HG03432 (cell line): ENCODE measurements around the gene WDTC1.

ENCODE experiments used
- ATAC-seq: cut with Tn5 transposase; IDR thresholded peaks from one replicate; pipeline ENCODE4 v1.9.1; 2021; ENCODE audit warnings: mild to moderate bottlenecking, moderate library complexity; ENCODE audit not compliant: unreplicated experiment

The WDTC1 gene

GRCh38 chr1:27300341-27301051, 66.1 kb downstream of the WDTC1 start:
- ATAC-seq: peak; percentile 45

DNA sequence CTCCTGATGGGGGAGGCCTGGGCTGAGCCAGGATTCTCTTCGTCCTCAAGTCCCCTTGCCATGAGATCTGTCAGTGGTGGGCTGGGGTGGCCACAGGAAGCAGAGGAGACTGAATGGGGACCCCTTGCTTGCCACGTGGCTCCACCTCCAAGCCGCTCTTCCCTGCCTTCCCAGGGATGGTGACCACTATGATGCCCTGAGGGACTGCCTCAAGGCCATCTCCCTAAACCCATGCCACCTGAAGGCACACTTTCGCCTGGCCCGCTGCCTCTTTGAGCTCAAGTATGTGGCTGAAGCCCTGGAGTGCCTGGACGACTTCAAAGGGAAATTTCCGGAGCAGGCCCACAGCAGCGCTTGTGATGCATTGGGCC, 66.6 kb downstream of the WDTC1 start:
- ATAC-seq: no peak

DNA sequence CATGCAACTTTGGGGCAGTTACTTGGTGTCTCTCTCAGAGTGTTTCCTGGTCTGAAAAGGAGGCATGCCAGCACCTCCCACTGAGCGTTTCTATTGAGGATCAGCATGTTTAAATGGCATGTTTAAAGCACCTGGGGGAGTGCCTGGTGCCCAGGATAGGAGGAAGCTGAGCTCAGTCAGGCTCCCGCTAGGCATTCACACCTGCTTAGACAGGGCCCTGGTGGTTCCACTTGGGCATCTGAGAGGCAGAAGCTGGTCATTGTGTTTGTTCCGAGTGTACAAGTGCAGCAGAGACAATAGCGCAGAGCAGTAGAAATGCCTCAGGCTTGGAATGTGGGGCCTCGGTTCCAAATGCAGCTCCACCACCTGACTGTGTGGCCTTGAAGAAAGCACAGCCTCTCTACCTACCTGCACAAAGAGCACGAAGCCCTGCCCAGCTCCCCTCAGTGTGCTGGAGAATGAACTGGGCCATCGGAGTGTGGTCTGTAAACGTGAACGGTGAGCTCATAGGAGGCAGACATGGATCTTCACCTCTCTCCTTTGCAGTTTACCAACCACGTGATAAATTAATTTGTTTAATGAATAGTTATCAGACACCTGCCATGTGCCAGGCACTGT, 67.3 kb downstream of the WDTC1 start:
- no peak for ATAC-seq

DNA sequence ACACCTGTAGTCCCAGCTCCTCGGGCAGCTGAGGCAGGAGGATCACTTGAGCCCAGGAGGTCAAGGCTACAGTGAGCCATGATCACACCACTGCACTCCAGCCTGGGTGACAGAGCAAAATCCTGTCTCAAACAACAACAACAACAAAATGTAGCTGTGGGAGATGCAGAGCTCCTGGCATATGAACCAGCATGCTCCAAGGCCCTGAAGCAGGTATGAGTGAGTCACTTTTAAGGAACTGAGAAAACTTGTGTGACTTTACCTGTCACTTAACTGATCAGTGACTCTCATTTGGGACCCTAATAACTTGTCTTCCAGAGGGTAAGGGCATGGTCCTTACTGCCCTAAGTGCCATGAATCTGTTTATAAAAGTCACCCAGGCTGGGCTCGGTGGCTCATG, 68.2 kb downstream of the WDTC1 start:
- no peak for ATAC-seq

DNA sequence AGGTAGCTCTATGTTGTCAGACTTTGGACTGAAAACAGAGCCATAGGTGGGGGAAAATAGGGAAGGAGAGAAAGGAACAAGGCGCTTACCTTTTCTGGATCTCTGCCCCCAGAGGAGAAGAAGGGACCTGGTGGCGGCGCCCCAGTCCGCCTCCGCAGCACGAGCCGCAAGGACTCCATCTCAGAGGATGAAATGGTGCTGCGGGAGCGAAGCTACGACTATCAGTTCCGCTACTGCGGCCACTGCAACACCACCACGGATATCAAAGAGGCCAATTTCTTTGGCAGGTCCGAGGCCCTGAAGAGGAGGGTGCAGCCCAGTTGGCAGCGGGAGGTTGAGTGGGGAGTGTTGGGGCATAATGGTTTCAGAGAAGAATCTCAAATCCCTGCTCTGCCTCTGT, 69.1 kb downstream of the WDTC1 start:
- ATAC-seq: no peak

- no peak for ATAC-seq
Observed at GRCh38 chr1:27306071-27306470, 71.6 kb downstream of the WDTC1 start.

GRCh38 chr1:27306892-27307761, 72.7 kb downstream of the WDTC1 start:
- no peak for ATAC-seq

DNA sequence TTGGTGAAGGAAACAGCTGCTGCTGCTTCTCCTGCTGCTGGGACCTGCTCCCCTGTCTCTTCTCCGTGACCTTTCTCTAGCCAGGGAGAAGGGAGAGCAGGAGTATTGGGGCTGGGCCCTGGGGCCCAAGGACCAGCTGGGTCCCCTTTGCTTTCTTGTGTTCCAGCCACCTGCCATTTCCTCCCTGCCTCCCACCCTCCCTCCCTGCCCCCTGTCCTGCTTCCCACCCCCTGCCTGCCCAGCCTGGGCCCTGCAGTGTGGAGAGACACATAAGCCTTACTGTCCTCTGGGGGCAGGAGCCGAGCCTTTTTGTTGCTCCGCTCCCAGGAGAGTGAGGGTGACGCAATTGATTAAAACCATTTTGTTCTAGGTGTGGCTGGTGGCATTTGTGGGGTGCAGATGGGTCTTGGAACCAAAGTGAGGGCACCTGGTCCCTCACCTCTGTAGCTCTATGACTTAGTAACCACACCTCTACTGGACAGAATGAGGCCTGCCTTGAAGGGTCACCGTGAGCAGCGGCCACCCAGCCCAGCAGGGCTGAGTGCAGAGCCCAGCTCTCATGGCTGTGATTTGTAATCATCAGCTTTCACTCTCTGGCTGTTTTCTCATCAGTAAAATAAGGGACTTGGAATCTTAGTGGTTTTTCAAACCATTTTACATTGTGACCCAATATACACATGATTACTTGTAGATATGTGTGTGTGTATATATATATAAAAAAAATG, 73.6 kb downstream of the WDTC1 start:
- no peak for ATAC-seq

DNA sequence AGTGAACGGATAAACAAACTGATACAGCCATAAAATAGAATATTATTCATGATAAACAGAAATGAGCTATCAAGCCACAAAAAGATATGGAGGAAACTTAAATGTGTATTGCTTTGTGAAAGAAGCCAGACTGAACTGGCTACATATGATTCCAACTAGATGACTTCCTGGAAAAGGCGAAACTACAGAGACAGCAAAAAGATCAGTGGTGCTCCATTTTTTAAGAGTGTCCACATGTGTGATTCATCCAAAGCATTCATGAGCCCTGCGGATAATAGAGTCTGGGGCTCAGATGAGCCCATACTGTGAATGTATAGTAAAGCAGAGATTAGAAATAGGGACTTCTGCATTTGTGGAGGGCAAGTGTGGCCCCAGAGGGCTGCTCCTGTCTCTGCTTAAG, 79.7 kb downstream of the WDTC1 start:
- no peak for ATAC-seq

GRCh38 chr1:27314737-27315136, 80.3 kb downstream of the WDTC1 start:
- ATAC-seq: no peak

- no peak for ATAC-seq
Observed at GRCh38 chr1:27316860-27317259, 82.4 kb downstream of the WDTC1 start.

DNA sequence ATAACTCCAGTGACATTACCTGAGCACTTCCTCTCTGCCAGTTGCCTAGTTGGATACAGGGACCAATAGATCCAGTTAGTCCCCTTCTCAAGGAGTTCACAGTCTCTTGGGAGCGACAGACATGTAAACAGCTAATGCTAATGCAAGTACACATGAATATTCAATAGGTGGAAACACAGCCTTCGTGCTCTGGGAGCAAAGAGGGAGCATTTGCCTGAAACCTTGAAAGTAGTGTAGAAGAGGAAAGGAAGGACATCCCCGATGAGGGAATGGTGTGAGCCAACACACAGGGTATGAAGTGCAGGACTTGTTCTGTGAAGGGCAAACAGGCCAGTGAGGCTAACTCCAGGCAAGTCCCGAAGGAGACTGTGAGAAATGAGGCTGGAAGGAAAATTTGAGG, 83.7 kb downstream of the WDTC1 start:
- no peak for ATAC-seq

DNA sequence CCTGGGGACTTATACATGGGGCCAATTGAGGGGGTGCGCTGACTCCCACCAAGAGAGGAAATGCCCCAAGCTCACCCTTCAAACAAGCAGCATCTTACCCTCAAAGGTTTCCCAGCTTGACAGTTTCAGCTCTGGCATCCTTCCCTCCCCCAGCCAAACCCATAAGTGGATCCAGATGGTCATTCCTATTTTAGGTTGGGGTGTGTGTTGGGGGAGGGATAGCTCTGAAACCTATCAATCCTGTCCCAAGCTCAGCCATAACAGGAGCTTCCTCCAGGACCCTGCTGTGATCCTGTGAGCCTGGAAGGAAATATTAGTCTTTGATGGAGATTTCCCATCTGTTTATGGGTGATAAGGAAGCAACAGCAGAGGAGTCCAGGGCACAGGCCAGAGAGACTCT, 84.2 kb downstream of the WDTC1 start:
- ATAC-seq: no peak

DNA sequence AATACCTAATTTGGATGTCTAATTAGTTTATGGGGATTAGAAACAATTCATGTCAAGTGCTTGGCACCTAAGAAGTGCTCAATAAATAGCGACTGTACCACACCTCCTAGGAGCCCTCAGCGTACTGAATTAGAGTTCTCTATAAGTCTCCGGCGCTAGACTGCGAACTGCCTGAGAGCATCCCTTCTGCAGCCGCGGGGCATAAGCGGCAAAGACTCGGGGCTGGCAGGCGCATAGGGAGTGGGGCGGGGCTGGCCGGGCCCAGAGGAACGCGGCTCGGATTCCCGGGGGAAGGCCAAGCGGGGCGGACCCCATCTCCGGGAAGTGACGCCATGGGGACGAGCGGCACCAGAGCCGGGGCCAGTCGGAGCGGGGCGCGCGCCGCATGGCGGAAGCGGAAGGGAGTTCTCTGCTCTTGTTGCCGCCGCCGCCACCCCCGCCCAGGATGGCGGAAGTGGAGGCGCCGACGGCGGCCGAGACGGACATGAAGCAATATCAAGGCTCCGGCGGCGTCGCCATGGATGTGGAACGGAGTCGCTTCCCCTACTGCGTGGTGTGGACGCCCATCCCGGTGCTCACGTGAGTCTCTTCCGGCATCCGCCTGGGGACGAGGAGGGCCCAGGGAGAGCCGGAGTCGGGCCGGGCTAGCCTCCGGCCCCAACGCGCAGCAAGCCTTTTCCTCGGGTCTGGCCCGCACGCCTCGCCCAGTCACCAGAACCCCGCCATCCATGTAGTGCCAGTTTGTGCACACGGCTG, 87.6 kb downstream of the WDTC1 start, which contains the start of gene TMEM222:
TSS of gene TMEM222 (plus strand) at position 351 of the 756 bp plus-strand sequence. CDS start at position 386, 35 bp downstream.
- ATAC-seq: peak; percentile 91

DNA sequence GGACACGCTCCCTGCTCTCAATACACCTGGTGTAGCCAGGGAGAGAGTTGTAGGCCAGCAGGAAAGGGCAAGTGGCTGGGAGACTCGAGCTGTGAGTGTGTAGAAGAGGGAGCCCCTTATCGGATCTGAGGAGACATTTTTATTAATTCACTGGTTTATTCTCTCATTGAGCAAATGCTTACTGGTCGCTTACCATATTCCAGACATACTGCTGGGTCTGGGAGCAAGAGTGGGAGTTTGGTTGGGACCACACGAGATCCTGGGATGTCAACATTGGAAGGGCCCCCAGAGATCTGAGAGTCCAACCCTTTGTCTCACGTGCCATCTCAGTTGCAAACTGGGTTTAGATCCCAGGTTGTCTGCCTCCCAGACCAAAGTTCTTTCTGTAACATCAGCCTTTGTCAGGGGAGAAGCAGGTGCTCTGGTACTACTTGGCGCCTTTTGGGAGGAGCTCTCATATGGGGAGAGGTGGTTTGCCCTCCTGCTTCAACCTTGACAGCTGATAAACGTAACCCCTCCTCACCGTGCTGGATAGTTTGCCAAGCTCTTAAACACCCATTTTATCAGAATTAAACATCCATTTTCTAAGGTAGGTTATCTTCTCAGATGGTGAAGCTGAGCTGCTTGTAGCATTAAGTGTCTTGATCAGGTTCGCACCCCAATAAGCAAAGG, 88.3 kb downstream of the WDTC1 start:
- ATAC-seq: no peak

GRCh38 chr1:27325286-27325685, 90.9 kb downstream of the WDTC1 start:
- ATAC-seq: no peak

DNA sequence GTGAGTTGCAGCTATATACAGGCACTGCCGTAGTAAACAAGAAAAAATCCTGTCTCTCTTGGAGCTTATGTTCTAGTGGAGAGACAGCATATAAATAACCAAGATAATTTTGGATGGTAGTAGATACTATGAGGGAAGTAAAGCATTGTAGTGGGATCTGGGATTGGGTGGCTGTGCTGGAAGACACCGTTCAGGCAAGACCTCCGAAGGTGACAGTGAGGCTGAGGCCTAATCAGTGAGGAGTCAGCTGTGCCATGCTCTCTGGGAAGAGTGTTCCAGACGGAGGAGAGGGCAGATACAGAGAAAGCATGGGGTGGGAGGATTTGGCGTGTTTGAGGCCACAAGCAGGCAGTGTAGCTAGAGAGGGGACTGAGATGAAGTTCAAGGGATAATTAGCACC, 93.5 kb downstream of the WDTC1 start:
- no peak for ATAC-seq

GRCh38 chr1:27330786-27331185, 96.4 kb downstream of the WDTC1 start:
- no peak for ATAC-seq

DNA sequence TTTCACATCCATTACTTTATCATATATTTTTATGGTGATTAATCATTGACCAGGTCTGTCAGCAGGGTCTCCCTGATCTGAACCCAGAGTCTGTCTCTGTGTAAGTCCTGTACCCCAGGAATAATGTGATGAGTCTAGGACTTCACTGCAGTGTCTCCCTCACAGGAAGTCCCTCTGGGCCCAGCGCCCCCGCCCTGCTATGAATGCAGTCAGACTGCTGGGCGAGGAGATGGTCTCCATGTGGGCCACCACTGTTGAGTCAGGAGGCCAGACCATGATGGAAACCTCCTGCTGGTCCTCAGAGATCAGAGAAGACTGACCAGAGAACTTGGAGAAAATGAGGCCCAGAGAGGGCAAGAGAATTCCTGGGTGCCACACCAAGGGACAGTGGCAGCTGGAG, 97.0 kb downstream of the WDTC1 start:
- ATAC-seq: no peak

DNA sequence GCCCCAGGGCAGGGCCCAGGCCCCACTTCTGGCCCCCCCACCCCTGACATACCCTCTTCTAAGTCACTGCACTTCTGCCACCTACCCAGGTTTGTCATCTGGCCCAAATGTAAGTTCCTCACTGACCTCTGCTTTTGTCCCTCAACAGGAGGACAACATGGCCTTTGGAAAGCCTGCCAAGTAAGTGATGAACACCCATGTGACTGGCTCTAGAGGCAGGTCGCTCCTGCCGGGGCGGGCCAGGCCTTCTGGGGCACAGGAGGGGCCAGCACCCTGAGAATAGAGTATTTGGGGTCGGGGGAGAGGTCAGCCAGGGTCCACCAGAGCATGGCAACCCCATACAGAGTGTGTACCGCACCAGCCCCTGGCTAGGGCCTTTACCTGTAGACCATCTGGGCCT, 97.5 kb downstream of the WDTC1 start:
- ATAC-seq: no peak
